Mononuclear cell (primary cell): ENCODE data around the gene S100A16. TPM values are rescaled to one million over a fixed set of nuclear protein-coding genes. Genes with fewer than 3 reads are reported as not detected.
"Not testable (repeated sequence)": the region's sequence is repeated elsewhere in the genome, so short reads cannot be mapped to it uniquely, and the experiment has no call there.

Source experiments
- H3K27me3 ChIP-seq: 2 replicates; pipeline ENCODE4 v1.6.0; 2011; ENCODE audit warnings: low read length, control low read depth; ENCODE audit not compliant: insufficient read depth
- H3K4me1 ChIP-seq: 2 replicates; pipeline ENCODE4 v1.5.1; 2011; ENCODE audit warnings: mild to moderate bottlenecking, low read length, control low read depth; ENCODE audit not compliant: insufficient read depth
- H3K4me3 ChIP-seq: 2 replicates; pipeline ENCODE4 v1.5.1; 2011; ENCODE audit warnings: mild to moderate bottlenecking, low read length, moderate library complexity
- H3K9me3 ChIP-seq: 2 replicates; pipeline ENCODE4 v1.5.1; 2011; ENCODE audit warnings: low read depth, mild to moderate bottlenecking, control low read depth, low read length
- total RNA-seq: library from RNA; depleted of rRNA; stranded (reverse); fragments of >200 nt; gene quantifications from one replicate; pipeline ENCODE4 v1.2.3, GENCODE V29; 2012

The S100A16 gene
- total RNA-seq, 1 donor: not detected

DNA sequence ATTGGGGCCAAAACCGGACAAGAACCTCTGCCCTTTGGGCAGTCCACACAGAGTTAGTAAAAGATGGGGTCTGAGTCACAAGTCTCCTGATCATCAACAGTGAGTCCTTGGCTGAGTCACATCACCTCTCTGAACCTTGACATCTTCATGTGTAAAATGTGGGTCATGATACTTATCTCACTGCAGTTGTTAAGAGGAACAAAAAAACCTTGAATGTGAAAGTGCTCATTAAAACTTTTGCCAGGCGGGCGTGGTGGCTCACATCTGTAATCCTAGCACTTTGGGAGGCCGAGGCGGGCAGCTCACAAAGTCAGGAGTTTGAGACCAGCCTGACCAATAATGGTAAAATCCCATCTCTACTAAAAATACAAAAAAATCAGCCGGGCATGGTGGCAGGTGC is 15.7 kb downstream of the S100A16 start:
- no peaks in the 10 kb centered on the region for H3K27me3 ChIP-seq
- H3K9me3 ChIP-seq: no peaks in the 10 kb centered on the region
- no peak overlapping the region for H3K4me3 ChIP-seq
- H3K4me1 ChIP-seq: peaks cover 37% of the 10 kb centered on the region

DNA sequence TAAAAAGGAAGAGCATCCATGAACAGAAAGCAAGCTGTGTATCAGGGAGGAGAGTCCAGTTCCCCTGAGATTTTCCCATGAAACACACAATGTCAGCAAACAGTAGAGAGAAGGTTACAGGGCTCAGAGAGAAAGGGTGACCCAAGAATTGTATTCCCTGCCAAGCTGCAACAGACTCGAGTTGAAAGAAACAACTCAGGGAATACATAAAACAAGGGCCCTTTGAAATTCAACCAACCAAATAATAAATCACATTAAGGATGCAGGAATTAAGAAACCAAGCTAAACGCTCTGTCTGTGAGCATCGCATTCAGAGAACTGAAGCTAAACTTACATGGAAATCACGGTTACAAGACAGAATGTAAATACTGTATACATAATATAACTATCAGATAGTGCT is 20.2 kb downstream of the S100A16 start:
- Histone ChIP-seq H3K4me3 (no peak overlapping the region), H3K4me1 (peaks cover 8% of the 10 kb centered on the region), H3K27me3 (no peaks in the 10 kb centered on the region), H3K9me3 (no peaks in the 10 kb centered on the region)

GRCh38 chr1:153588482-153588881 is 24.5 kb downstream of the S100A16 start:
- no peak overlapping the region for H3K4me3 ChIP-seq
- no peaks in the 10 kb centered on the region for H3K4me1 ChIP-seq
- H3K27me3 ChIP-seq: no peaks in the 10 kb centered on the region
- H3K9me3 ChIP-seq: no peaks in the 10 kb centered on the region

- not testable (repeated sequence) for H3K27me3 ChIP-seq
Measured at GRCh38 chr1:153588033-153588432, 24.9 kb downstream of the S100A16 start.

GRCh38 chr1:153587314-153587713 is 25.6 kb downstream of the S100A16 start:
- Histone ChIP-seq H3K9me3 (no peaks in the 10 kb centered on the region), H3K4me3 (no peak overlapping the region)

More at GRCh38 chr1:153588033-153588432, 24.9 kb downstream of the S100A16 start:
- H3K9me3 ChIP-seq, H3K4me1 ChIP-seq, H3K4me3 ChIP-seq: not testable (repeated sequence)

DNA sequence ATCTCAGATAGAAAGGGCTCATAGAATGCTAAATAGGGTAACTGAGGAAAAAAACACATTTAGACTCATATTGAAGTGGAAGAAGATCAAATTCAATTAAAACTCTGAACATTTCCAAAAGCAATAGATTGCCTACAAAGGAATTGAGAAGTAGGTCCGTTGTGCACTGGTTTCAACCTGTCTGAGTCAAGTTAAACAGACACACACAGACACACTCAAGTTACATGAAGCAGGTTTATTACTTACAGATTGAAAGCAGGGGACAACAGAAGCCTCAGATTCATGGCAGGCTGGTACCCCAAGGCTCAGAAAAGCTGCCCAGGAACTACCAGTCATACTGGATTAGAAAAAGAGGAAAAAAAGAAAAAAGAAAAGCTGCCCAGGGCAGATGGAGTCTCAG is 26.6 kb downstream of the S100A16 start:
- H3K27me3 ChIP-seq: no peaks in the 10 kb centered on the region
- H3K4me3 ChIP-seq: no peak overlapping the region
- no peaks in the 10 kb centered on the region for H3K4me1 ChIP-seq
- no peaks in the 10 kb centered on the region for H3K9me3 ChIP-seq

More at GRCh38 chr1:153587314-153587713, 25.6 kb downstream of the S100A16 start:
- Histone ChIP-seq H3K27me3 (no peaks in the 10 kb centered on the region), H3K4me1 (no peaks in the 10 kb centered on the region)

GRCh38 chr1:153585006-153585405 is 27.9 kb downstream of the S100A16 start:
- H3K4me1 ChIP-seq: no peaks in the 10 kb centered on the region
- no peaks in the 10 kb centered on the region for H3K27me3 ChIP-seq
- H3K4me3 ChIP-seq: no peak overlapping the region

DNA sequence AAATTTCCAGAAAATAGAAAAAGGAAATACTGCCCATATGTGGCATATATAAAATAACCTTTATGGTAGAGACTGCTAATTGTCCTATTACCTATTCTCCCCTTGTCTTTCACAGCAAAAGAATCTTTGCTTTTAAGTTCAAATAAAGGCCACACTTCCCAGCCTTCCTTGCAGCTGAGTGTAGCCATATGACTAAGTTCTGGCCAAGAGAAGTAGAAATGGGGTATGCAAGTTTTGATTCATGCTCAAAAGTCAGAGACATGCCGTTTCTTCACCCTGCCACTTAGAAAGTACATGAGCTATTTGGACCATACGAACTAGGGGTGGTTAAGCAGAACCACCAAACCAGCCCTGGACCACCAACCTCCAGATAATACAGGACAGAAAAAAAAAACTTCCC is 29.0 kb downstream of the S100A16 start:
- H3K4me3 ChIP-seq: no peak overlapping the region
- H3K4me1 ChIP-seq: no peaks in the 10 kb centered on the region
- H3K9me3 ChIP-seq: no peaks in the 10 kb centered on the region
- H3K27me3 ChIP-seq: no peaks in the 10 kb centered on the region

More at GRCh38 chr1:153585006-153585405, 27.9 kb downstream of the S100A16 start:
- H3K9me3 ChIP-seq: no peaks in the 10 kb centered on the region

DNA sequence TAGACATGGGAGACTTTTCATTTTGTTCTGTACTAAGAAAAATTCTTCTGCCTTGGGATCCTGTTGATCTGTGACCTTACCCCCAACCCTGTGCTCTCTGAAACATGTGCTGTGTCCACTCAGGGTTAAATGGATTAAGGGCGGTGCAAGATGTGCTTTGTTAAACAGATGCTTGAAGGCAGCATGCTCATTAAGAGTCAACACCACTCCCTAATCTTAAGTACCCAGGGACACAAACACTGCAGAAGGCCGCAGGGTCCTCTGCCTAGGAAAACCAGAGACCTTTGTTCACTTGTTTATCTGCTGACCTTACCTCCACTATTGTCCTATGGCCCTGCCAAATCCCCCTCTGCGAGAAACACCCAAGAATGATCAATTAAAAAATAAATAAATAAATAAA is 29.4 kb downstream of the S100A16 start:
- H3K4me3 ChIP-seq, H3K9me3 ChIP-seq, H3K27me3 ChIP-seq, H3K4me1 ChIP-seq: not testable (repeated sequence)

- not testable (repeated sequence) for H3K4me3 ChIP-seq, H3K27me3 ChIP-seq, H3K4me1 ChIP-seq, H3K9me3 ChIP-seq
Measured at GRCh38 chr1:153582836-153583235, 30.1 kb downstream of the S100A16 start.

- Histone ChIP-seq H3K9me3 (no peaks in the 10 kb centered on the region), H3K27me3 (no peaks in the 10 kb centered on the region), H3K4me3 (no peak overlapping the region), H3K4me1 (peaks cover 6% of the 10 kb centered on the region)
Measured at GRCh38 chr1:153578936-153579335, 34.0 kb downstream of the S100A16 start.

DNA sequence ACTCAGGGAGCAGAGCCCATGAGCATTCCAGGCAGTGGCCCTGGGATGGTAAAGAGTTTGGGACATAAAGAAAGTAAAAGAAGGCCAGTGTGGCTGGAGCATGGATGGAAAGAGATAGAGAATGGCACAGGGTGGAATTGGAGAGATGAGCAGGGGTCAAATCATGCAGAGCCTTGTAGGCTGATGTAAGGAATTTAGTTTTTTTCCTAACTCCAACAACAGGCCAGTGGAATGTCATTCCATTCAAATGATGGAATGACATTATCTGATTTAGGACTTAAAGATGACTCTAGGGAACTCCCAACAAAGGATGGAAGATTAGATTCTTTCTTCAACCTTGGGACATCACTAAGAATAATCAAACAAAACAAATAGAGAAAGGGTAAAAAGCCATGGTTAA is 34.4 kb downstream of the S100A16 start:
- Histone ChIP-seq H3K9me3 (no peaks in the 10 kb centered on the region), H3K4me3 (no peak overlapping the region), H3K27me3 (no peaks in the 10 kb centered on the region)

DNA sequence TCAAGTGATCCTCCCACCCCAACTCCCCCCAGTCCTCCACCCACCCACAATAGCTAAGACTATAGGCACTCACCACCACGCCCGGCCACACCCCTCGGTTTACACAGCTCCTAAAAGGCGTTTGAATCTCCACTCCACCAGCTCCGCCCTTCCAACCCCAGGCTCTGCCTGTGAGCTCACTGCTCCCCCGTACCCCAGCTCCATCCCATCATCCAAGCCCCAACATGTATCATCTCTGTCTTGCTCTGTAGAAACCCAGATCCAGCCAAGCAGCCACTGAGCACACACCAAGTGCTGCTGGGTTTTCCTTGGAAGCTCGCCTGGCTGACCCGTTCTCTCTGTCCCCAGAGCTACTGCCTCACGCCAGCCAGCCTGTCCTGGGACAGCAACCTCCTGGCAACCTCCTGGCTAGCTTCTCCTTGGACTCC is 35.3 kb downstream of the S100A16 start:
- Histone ChIP-seq H3K4me1 (peaks cover 19% of the 10 kb centered on the region), H3K27me3 (no peaks in the 10 kb centered on the region), H3K4me3 (no peak overlapping the region), H3K9me3 (no peaks in the 10 kb centered on the region)

More for the DNA sequence above, 34.4 kb downstream of the S100A16 start:
- peaks cover 10% of the 10 kb centered on the region for H3K4me1 ChIP-seq

DNA sequence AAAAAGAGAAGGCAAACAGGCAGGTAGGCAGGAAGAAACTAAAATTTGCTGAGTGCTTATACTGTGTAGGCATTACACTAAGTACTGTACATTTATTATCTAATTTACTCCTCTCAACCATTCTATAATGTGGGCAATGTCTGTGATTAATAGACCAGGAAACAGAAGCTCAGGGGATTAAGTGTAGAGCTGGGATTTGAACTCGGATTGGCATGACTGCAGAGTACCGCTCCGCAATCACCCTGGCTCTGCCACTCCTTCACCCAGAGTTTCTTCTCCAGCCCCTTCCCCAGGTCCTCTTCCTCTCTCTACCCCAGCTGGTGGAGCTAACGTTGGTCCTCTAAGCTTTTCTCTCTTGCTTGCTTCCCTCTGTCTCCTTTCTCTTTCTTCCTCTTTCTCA is 35.8 kb downstream of the S100A16 start:
- Histone ChIP-seq H3K27me3 (no peaks in the 10 kb centered on the region), H3K9me3 (no peaks in the 10 kb centered on the region), H3K4me1 (peaks cover 24% of the 10 kb centered on the region), H3K4me3 (no peak overlapping the region)

- H3K9me3 ChIP-seq, H3K4me3 ChIP-seq, H3K27me3 ChIP-seq: not testable (repeated sequence)
- peaks cover 29% of the 10 kb centered on the region for H3K4me1 ChIP-seq
Measured at GRCh38 chr1:153575497-153575896, 37.4 kb downstream of the S100A16 start.

DNA sequence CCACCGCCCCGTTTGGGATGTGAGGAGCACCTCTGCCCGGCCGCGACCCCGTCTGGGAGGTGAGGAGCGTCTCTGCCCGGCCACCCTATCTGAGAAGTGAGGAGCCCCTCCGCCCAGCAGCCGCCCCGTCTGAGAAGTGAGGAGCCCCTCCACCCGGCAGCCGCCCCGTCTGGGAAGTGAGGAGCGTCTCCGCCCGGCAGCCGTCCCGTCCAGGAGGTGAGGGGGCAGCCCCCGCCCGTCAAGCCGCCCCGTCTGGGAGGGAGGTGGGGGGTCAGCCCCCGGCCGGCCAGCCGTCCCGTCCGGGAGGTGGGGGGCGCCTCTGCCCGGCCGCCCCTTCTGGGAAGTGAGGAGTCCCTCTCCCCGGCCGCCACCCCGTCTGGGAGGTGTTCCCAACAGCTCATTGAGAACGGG is 37.9 kb downstream of the S100A16 start:
- H3K4me1 ChIP-seq: peaks cover 29% of the 10 kb centered on the region
- not testable (repeated sequence) for H3K4me3 ChIP-seq, H3K27me3 ChIP-seq, H3K9me3 ChIP-seq

DNA sequence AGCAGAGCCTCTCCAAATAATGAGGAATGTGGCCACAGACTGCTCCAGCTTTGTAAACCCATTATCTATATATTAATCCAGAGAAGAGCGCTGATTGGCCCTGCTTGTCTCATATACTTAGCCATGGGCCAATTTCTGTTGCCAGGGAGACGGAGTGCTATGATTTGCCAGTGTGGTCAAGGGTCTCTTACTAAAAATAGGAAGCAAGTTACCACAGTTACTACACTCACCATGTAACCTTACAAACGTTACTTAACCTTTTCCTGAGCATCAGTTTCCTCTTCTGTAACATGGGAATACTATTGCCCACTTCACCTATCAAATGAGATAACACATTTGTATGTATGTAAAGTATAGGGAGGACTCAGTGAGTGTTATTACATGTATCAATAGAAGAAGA is 39.6 kb downstream of the S100A16 start:
- H3K4me3 ChIP-seq: no peak overlapping the region

More for the DNA sequence above, 39.6 kb downstream of the S100A16 start:
- Histone ChIP-seq H3K9me3 (no peaks in the 10 kb centered on the region), H3K27me3 (no peaks in the 10 kb centered on the region), H3K4me1 (peaks cover 35% of the 10 kb centered on the region)
